H54 (cell line): ENCODE measurements around the gene TSPOAP1.

ENCODE experiments used
- DNase-seq: peaks from one replicate; pipeline ENCODE4 v3.0.0; 2011; ENCODE audit warnings: low spot score, mixed read lengths; ENCODE audit not compliant: insufficient read length
- FAIRE-seq: peaks from 3 replicates; lab custom pipeline; 2011; peaks lifted over from hg19 to GRCh38; lab: Jason Lieb, UNC
- POLR2A ChIP-seq: IDR thresholded peaks from 2 replicates; pipeline ENCODE4 v1.6.1; 2011; ENCODE audit warnings: low read depth, mild to moderate bottlenecking, low read length

The TSPOAP1 gene

DNA sequence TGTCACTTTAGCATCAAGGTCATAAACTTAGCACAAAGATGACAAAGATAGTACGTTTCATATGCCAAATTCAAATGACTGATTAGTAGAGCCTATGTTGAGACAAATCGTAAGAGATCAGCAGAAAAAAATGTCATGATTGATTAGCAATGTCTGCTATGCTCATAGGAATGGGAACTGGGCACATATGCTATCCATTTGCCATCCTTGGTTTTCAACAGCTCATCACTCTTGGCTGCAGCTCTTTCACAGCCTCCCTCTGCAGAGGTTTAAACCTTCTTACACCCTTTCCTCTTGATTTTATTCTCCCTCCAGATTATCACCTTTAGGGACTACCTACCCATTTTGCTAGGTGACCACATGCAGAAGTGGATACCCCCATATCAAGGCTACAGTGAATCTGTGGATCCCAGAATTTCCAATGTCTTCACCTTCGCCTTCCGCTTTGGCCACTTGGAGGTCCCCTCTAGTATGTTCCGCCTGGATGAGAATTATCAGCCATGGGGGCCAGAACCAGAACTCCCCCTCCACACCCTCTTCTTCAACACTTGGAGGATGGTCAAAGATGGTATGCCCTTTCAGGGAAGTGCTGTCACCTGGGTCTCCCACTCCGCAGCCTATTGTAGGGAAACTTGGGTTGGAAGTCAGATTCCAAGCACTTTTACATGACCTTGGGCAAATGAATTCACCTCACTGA lies 64.0 kb downstream of the TSPOAP1 start:
- DNase-seq = no peak
- TF ChIP-seq POLR2A = no peak
- FAIRE-seq = no peak

DNA sequence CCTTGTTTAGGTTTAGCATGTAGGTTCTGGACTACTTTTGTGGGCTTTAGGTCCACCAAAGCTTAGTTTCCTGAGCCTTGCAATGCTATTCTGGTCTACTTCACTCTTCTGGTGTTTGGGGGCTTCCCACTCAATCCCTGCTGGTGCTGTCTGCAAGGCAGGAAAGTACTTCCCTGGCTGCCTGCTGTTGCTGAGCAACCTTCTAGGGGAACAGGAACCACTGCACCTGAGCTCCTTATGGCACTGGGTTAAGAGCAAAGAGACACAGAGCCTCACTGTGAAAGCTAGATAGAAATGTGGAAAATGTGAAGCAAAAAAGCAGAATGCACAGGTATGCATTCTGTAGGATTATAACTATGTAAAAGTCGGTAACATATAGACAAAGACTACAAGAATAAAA lies 64.8 kb downstream of the TSPOAP1 start:
- no peak for TF ChIP-seq POLR2A
- FAIRE-seq = no peak

DNA sequence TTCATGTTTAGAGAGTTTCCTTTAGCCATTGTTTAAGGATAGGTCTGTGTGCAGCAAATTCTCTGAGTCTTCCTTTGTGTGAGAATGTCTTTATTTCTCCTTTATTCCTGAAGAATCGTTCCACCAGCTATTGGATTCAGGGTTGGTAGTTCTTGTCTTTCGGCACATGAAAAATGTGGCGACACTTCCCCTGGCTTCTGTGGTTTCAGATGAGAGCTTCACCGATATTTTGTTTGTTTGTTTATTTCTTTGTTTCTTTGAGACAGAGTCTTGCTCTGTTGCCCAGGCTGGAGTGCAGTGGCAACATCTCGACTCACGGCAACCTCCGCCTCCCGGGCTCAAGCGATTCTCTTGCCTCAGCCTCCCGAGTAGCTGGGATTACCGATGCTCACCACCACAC lies 66.4 kb downstream of the TSPOAP1 start:
- FAIRE-seq (no peak), DNase-seq (no peak)
- no peak for TF ChIP-seq POLR2A

More for the DNA sequence above, 64.8 kb downstream of the TSPOAP1 start:
- no peak for DNase-seq

- FAIRE-seq (no peak), DNase-seq (no peak)
- no peak for TF ChIP-seq POLR2A
These were observed 73.8 kb downstream of the TSPOAP1 start for GRCh38 chr17:58254803-58255202.

DNA sequence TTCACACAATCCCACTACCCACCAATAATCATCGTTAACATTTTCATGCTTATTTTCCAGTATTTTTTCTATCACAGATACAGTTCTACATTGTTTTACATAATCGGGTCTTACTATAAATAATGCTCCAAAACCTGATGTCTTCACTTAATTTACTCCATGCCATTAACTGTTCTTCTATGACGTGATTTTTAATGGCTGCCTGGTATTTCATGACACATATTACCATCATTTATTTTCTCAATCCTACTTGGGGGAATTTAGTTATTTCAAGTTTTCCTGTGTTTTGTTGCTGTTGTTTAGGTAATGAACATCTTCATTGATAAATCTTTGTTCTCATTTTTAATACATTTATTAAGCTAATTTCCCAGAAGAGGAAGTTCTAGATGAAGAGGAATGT lies 75.5 kb downstream of the TSPOAP1 start:
- no peak for FAIRE-seq
- DNase-seq = no peak

GRCh38 chr17:58252141-58252540 lies 76.5 kb downstream of the TSPOAP1 start:
- no peak for DNase-seq
- TF ChIP-seq POLR2A = no peak
- FAIRE-seq = no peak

More for the DNA sequence above, 75.5 kb downstream of the TSPOAP1 start:
- TF ChIP-seq POLR2A = no peak
